Fibroblast of villous mesenchyme (primary cell): ENCODE data around the gene VPS45. TPM values are rescaled to one million over a fixed set of nuclear protein-coding genes. Genes with fewer than 3 reads are reported as not detected.

ENCODE experiments used
- DNase-seq: peaks from one replicate; pipeline ENCODE4 v3.0.0-alpha.2; 2010; ENCODE audit warnings: low read depth
- H3K4me3 ChIP-seq: 2 replicates; pipeline ENCODE4 v1.5.1; 2011; ENCODE audit warnings: low read depth, mild to moderate bottlenecking, low read length
- CTCF ChIP-seq: IDR thresholded peaks from 2 replicates; pipeline ENCODE4 v1.5.1; 2012; ENCODE audit warnings: low read depth, mild to moderate bottlenecking, low read length; ENCODE audit not compliant: insufficient read depth
- total RNA-seq: library from RNA; depleted of rRNA; stranded (reverse); fragments of >200 nt; gene quantifications from 2 replicates; pipeline ENCODE4 v1.2.3, GENCODE V29; 2012

VPS45 gene
- total RNA-seq: 39.3 and 57.9 TPM in 2 replicates

DNA sequence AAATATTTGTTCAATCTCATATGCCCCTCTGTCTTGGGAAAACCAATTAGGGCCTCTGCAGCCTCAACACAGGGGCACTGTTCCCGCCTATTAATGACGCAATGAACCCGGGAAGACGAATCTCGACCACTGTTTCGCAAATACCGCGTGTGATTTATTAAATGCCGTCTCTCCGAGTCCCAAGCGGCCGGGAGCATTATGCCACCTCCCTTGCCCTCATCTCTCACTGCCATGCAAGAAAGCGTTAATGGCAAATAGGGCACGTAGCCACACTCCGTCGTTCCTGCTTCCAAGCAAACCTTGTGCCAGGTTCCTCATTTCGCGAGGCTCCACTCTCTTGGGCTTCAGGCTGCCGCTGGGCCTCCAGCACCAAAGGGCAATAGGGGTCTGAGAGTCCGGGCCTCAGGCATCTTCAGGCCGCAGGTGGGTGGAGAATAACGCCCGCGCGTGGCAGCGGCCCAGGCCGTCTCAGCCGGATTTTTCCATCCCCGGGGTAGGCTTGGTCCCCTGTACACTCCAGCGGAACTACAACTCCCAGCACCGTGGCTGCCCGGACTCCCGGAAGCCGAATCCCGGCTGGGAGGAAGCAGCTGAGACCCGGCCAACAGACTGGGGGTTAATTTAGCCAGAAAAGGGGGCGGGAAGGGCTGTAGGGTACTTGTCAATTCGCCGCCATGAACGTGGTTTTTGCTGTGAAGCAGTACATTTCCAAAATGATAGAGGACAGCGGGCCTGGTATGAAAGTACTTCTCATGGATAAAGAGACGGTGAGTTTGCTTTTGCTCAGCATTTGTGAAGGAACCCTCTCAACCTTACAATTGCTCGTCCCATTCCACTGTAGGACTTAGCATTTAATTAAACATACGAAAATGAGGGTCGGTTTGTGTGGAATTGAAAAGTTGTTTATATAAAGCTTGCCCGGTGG is at the start of gene VPS45:
Gene VPS45, plus strand, starts transcription at position 593 of the 925 bp plus-strand sequence. Its CDS starts 82 bp downstream, at position 675.
- DNase-seq: peak; percentile 92
- TF ChIP-seq CTCF: peak; percentile 17
- H3K4me3 ChIP-seq: peak within 1 kb of the TSS; percentile 68

- TF ChIP-seq CTCF: no peak
- H3K4me3 ChIP-seq: no peak overlapping the region
- DNase-seq: no peak
Observed at GRCh38 chr1:150018165-150018564, 49.4 kb upstream of the VPS45 start.

DNA sequence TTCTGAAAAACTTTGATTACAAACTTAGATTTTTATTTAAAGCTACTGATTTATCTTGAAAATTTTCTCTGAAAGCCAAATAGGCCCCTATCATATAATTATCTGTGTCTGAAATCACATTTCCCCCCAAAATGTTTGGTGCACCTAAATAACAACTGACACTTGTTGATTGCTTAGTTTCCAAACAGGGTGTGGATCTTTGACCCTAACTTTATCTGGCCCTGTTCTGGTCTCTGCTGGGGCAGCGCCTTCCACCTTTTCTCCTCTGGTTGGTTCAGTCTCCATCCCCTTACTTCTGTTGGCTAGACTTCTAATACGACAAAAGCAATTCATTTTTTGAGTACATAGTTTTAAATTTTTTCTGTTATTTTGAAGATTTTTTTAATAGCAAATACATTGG is 46.9 kb upstream of the VPS45 start:
- H3K4me3 ChIP-seq: no peak overlapping the region
- no peak for DNase-seq
- no peak for TF ChIP-seq CTCF

DNA sequence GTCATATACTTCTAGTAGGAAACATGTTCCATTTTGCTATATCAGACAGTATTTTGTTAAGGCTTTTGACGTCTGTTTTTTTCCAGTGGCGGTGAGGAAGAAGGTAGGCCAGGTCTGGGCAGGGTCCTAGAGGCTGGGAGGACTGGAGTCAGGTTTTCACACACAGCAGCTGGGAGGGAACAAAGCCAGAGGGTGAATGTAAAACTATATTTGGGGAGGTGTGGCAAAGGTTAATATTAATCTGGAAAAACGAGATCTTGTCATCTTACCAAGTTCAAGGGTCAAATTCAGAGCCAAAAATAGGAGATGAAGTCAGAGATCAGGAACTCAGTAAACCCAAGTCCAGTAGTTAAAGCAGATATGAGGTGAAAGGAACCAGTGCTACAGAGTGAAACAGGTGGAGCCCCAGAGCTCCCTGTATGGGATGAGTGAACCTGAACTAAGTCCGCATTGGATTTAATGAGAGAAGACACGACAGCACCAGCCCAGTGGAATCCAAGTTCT is 46.3 kb upstream of the VPS45 start:
- DNase-seq: no peak
- no peak overlapping the region for H3K4me3 ChIP-seq
- TF ChIP-seq CTCF: no peak

DNA sequence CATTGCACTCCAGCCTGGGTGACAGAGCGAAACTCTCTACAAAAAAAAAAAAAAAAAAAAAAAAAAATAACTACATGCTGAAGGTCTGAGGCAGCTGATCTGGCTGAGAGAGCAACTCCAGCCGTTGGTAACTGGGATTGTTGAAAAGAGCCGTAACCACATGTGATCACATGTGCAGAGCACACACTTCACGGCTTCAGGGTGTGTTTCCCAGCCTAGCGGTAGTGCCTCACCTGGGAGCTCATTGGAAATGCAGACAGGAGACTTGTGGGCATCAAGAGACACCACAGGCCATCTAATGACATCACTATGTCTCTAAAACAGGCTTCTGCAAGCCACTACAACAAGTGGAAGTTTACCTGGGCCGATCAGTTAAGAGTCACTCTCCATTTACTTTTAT is 45.2 kb upstream of the VPS45 start:
- DNase-seq: no peak
- no peak for TF ChIP-seq CTCF
- H3K4me3 ChIP-seq: no peak overlapping the region

DNA sequence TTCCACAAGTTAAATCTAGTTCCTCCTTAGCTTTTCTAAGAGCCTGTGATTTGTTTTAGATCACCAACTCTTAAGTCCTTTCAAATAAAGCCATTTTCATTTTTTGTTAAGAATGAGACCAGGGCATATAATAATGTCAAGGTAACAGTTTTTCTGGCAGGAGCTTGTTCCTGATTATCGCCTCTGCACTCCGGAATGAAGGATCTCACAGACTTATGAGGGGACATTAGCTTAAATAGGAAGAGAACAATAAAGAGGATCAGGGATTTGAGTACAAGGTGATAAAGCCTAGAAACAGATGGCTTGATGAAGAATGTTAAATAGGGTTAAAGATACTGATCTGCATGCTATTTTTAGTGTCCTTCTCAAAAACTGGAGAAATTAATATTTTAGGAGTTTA is 43.4 kb upstream of the VPS45 start:
- DNase-seq: no peak
- no peak overlapping the region for H3K4me3 ChIP-seq
- TF ChIP-seq CTCF: no peak
